Neural progenitor cell (in vitro differentiated cells): ENCODE measurements around the gene RASSF5. TPM values are rescaled to one million over a fixed set of nuclear protein-coding genes. Genes with fewer than 3 reads are reported as not detected.

ENCODE experiments used
- DNase-seq: peaks from one replicate; pipeline ENCODE4 v3.0.0-alpha.2; 2016; ENCODE audit warnings: low spot score
- H2AFZ ChIP-seq: fragments of 200-600 bp; sonication (generic); replicated peaks from 2 replicates; pipeline ENCODE4 v1.6.1; 2016; ENCODE audit warnings: antibody characterized with exemption
- H3F3A ChIP-seq: fragments of 200-600 bp; sonication (generic); 2 replicates; pipeline ENCODE4 v1.6.1; 2016; ENCODE audit warnings: antibody characterized with exemption, low read depth
- H3K27ac ChIP-seq: fragments of 200-600 bp; sonication (generic); 2 replicates; pipeline ENCODE4 v1.5.1; 2016; ENCODE audit warnings: mild to moderate bottlenecking
- H3K27me3 ChIP-seq: fragments of 200-600 bp; sonication (generic); 2 replicates; pipeline ENCODE4 v1.6.1; 2016; ENCODE audit warnings: mild to moderate bottlenecking, moderate library complexity
- H3K36me3 ChIP-seq: fragments of 200-600 bp; sonication (generic); 2 replicates; pipeline ENCODE4 v1.5.1; 2016
- H3K4me1 ChIP-seq: fragments of 200-600 bp; sonication (generic); 2 replicates; pipeline ENCODE4 v1.6.1; 2016; ENCODE audit warnings: mixed run types
- H3K4me2 ChIP-seq: fragments of 200-600 bp; sonication (generic); 2 replicates; pipeline ENCODE4 v1.6.1; 2016
- H3K4me3 ChIP-seq: fragments of 200-600 bp; sonication (generic); 2 replicates; pipeline ENCODE4 v1.5.1; 2016
- H3K79me2 ChIP-seq: fragments of 200-600 bp; sonication (generic); 2 replicates; pipeline ENCODE4 v1.6.1; 2016; ENCODE audit warnings: low read depth
- H3K9ac ChIP-seq: fragments of 200-600 bp; sonication (generic); 2 replicates; pipeline ENCODE4 v1.6.1; 2016
- H3K9me3 ChIP-seq: fragments of 200-600 bp; sonication (generic); 2 replicates; pipeline ENCODE4 v1.5.1; 2016; ENCODE audit warnings: low read depth
- H4K20me1 ChIP-seq: fragments of 200-600 bp; sonication (generic); 2 replicates; pipeline ENCODE4 v1.6.1; 2016; ENCODE audit warnings: low read depth
- H3K27ac Mint-ChIP-seq: 3 replicates; pipeline ENCODE4 v1.8.0; 2021; ENCODE audit warnings: mixed read lengths
- H3K27me3 Mint-ChIP-seq: 2 replicates; pipeline ENCODE4 v1.8.0; 2022; ENCODE audit warnings: low read depth, mild to moderate bottlenecking, inconsistent platforms, moderate library complexity, mixed read lengths; ENCODE audit not compliant: insufficient read depth
- H3K36me3 Mint-ChIP-seq: 3 replicates; pipeline ENCODE4 v1.8.0; 2021; ENCODE audit warnings: mixed read lengths
- H3K4me1 Mint-ChIP-seq: 3 replicates; pipeline ENCODE4 v1.8.0; 2021; ENCODE audit warnings: mixed read lengths
- H3K4me3 Mint-ChIP-seq: 3 replicates; pipeline ENCODE4 v1.8.0; 2021; ENCODE audit warnings: mild to moderate bottlenecking, moderate library complexity, mixed read lengths
- H3K9me3 Mint-ChIP-seq: 3 replicates; pipeline ENCODE4 v1.8.0; 2020; ENCODE audit warnings: mixed read lengths
- EZH2 ChIP-seq: fragments of 200-600 bp; sonication (generic); IDR thresholded peaks from 2 replicates; pipeline ENCODE4 v1.6.1; 2017; ENCODE audit warnings: antibody characterized with exemption, mild to moderate bottlenecking, moderate library complexity
- EZH2phosphoT487 ChIP-seq: fragments of 200-600 bp; sonication (generic); IDR thresholded peaks from 2 replicates; pipeline ENCODE4 v1.6.1; 2017; ENCODE audit warnings: antibody characterized with exemption
- total RNA-seq: library from RNA; depleted of rRNA; stranded (reverse); fragments of >200 nt; gene quantifications from 2 replicates; pipeline ENCODE4 v1.2.3, GENCODE V29; 2015; ENCODE audit warnings: low replicate concordance
- TF ChIP-seq, protein P1 (sequence below): fragments of 200-600 bp; sonication (generic); IDR thresholded peaks from 2 replicates; pipeline ENCODE4 v1.5.1; 2017; ENCODE audit warnings: antibody characterized with exemption, mild to moderate bottlenecking

Gene RASSF5
- total RNA-seq, 1 donor from 2014 or later: 0.43 TPM

DNA sequence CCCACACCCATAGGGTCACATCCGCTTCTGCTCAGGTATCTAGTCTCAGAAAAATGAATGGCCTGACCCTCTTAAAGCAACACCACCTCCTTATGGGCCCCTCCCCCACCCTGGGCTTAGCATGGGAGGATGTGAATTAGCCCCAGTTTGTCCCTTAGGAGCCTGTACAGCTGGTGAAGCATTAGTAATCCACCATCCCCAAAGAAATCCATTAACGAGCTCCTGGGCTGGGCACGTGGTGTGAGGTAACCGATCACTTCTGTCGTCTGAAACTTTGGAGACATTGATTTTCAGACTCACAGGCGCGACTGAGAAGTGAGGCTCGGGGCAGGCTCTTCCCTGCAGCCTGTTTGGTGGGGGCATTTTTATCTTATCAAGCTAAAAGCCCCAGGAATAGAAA lies 10.5 kb downstream of the RASSF5 start:
- no peak overlapping the region for H3K27ac Mint-ChIP-seq
- no peaks in the 10 kb centered on the region for H3K27me3 ChIP-seq
- H3K4me1 Mint-ChIP-seq: peaks cover 42% of the 10 kb centered on the region
- H3K27ac ChIP-seq: no peak overlapping the region
- peak; percentile 31 for DNase-seq
- TF ChIP-seq, protein P1, sequence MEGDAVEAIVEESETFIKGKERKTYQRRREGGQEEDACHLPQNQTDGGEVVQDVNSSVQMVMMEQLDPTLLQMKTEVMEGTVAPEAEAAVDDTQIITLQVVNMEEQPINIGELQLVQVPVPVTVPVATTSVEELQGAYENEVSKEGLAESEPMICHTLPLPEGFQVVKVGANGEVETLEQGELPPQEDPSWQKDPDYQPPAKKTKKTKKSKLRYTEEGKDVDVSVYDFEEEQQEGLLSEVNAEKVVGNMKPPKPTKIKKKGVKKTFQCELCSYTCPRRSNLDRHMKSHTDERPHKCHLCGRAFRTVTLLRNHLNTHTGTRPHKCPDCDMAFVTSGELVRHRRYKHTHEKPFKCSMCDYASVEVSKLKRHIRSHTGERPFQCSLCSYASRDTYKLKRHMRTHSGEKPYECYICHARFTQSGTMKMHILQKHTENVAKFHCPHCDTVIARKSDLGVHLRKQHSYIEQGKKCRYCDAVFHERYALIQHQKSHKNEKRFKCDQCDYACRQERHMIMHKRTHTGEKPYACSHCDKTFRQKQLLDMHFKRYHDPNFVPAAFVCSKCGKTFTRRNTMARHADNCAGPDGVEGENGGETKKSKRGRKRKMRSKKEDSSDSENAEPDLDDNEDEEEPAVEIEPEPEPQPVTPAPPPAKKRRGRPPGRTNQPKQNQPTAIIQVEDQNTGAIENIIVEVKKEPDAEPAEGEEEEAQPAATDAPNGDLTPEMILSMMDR: no peak
- no peak for TF ChIP-seq EZH2phosphoT487
- no peak for TF ChIP-seq EZH2
- peaks cover under 1% of the 10 kb centered on the region for H3F3A ChIP-seq
- no peak overlapping the region for H3K9ac ChIP-seq
- H4K20me1 ChIP-seq: no peaks in the 10 kb centered on the region
- no peaks in the 10 kb centered on the region for H3K9me3 ChIP-seq
- H3K36me3 ChIP-seq: no peaks in the 10 kb centered on the region
- no peaks in the 10 kb centered on the region for H3K79me2 ChIP-seq
- no peak overlapping the region for H2AFZ ChIP-seq
- H3K4me3 ChIP-seq: no peak overlapping the region
- H3K4me1 ChIP-seq: peaks cover 14% of the 10 kb centered on the region
- peaks cover 17% of the 10 kb centered on the region for H3K27me3 Mint-ChIP-seq
- no peak overlapping the region for H3K4me2 ChIP-seq
- H3K4me3 Mint-ChIP-seq: no peak overlapping the region
- H3K9me3 Mint-ChIP-seq: no peaks in the 10 kb centered on the region
- H3K36me3 Mint-ChIP-seq: no peaks in the 10 kb centered on the region

DNA sequence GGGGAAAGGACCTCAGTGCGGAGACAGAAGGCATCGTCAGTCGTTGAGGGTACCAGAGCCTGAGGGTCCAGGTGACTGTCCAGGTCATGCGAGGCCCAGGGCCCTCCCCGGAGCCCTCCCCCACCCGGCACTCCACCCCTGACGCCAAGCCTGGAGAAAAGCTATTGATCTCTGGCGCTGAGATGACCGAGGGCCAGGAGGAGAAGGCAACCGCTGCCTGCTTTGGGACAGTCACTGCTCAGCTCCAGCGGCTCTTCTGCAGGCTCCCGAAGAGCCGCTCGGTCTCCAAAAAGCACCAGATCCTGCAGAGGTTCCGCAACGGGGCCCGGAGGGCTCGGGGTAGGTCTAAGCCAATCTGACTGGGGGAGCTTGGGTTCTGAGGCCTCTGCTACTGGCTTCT lies 10.9 kb downstream of the RASSF5 start:
- Histone ChIP-seq H3K27me3 (no peaks in the 10 kb centered on the region), H4K20me1 (no peaks in the 10 kb centered on the region), H2AFZ (no peak overlapping the region), H3K4me2 (no peak overlapping the region), H3K4me3 (no peak overlapping the region), H3K27ac (no peak overlapping the region), H3K9me3 (no peaks in the 10 kb centered on the region), H3K9ac (no peak overlapping the region), H3F3A (peaks cover 4% of the 10 kb centered on the region), H3K79me2 (no peaks in the 10 kb centered on the region), H3K36me3 (no peaks in the 10 kb centered on the region), H3K4me1 (peaks cover 14% of the 10 kb centered on the region)
- no peak overlapping the region for H3K4me3 Mint-ChIP-seq
- no peaks in the 10 kb centered on the region for H3K9me3 Mint-ChIP-seq
- TF ChIP-seq, protein P1: no peak
- TF ChIP-seq EZH2phosphoT487 (no peak), EZH2 (no peak)
- H3K27me3 Mint-ChIP-seq: peaks cover 17% of the 10 kb centered on the region
- H3K4me1 Mint-ChIP-seq: peaks cover 38% of the 10 kb centered on the region
- no peak overlapping the region for H3K27ac Mint-ChIP-seq
- no peaks in the 10 kb centered on the region for H3K36me3 Mint-ChIP-seq
- DNase-seq: no peak

DNA sequence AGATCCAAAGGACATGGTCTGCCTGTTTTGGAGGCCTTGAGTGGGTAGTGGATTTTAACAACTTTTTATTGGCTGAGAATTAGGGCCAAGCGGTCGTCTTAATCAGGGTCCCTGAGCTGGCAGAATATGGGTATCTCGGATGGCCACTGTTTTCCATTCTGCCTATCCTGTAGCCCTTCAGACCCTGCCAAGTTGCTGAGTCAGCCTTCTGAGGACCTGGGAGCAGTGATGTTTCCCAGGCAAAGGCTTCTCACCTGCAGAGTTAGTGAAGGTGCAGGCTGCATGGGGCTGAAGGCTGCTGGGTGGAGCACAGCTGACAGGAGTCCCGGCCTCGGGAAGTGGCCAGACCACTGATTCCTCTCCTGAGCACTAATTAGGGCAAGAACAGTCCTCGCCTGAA lies 11.4 kb downstream of the RASSF5 start:
- no peak overlapping the region for H3K4me3 ChIP-seq
- H3K27ac ChIP-seq: no peak overlapping the region
- no peaks in the 10 kb centered on the region for H3K79me2 ChIP-seq
- H4K20me1 ChIP-seq: no peaks in the 10 kb centered on the region
- H3K9me3 ChIP-seq: no peaks in the 10 kb centered on the region
- Mint-ChIP-seq H3K36me3 (no peaks in the 10 kb centered on the region), H3K27ac (no peak overlapping the region), H3K4me1 (peaks cover 32% of the 10 kb centered on the region), H3K4me3 (no peak overlapping the region), H3K27me3 (peaks cover 12% of the 10 kb centered on the region), H3K9me3 (no peaks in the 10 kb centered on the region)
- H3K27me3 ChIP-seq: no peaks in the 10 kb centered on the region
- TF ChIP-seq EZH2phosphoT487 (no peak), EZH2 (no peak)
- TF ChIP-seq, protein P1: no peak
- no peak overlapping the region for H3K9ac ChIP-seq
- DNase-seq: no peak
- peaks cover 4% of the 10 kb centered on the region for H3F3A ChIP-seq
- H3K4me2 ChIP-seq: no peak overlapping the region
- H3K4me1 ChIP-seq: peaks cover 14% of the 10 kb centered on the region
- H3K36me3 ChIP-seq: no peaks in the 10 kb centered on the region
- H2AFZ ChIP-seq: no peak overlapping the region
